NOMO-1 treated with dmso at 0.1 percent for 144 hours (cell line): ENCODE results near the gene DSCAML1.

Experiments
- DNase-seq: peaks from one replicate; lab custom pipeline; 2025; ENCODE audit not compliant: unreplicated experiment; lab: John Stamatoyannopoulos, UW

The DSCAML1 gene

GRCh38 chr11:117481036-117481435 lies 316.0 kb downstream of the DSCAML1 start:
- DNase-seq = no peak

GRCh38 chr11:117480221-117480620 lies 316.8 kb downstream of the DSCAML1 start:
- no peak for DNase-seq

GRCh38 chr11:117479372-117479771 lies 317.6 kb downstream of the DSCAML1 start:
- DNase-seq = no peak

- DNase-seq = no peak
These were observed 318.1 kb downstream of the DSCAML1 start for GRCh38 chr11:117478926-117479325.

GRCh38 chr11:117478126-117478860 lies 318.7 kb downstream of the DSCAML1 start:
- no peak for DNase-seq

GRCh38 chr11:117477721-117478120 lies 319.3 kb downstream of the DSCAML1 start:
- DNase-seq = no peak

- DNase-seq = no peak
These were observed 320.4 kb downstream of the DSCAML1 start for GRCh38 chr11:117476531-117477142.

GRCh38 chr11:117475716-117476530 lies 321.1 kb downstream of the DSCAML1 start:
- DNase-seq = no peak

GRCh38 chr11:117473481-117474091 lies 323.4 kb downstream of the DSCAML1 start:
- DNase-seq = no peak

- no peak for DNase-seq
These were observed 325.2 kb downstream of the DSCAML1 start for GRCh38 chr11:117471776-117472175.

- no peak for DNase-seq
These were observed 326.4 kb downstream of the DSCAML1 start for GRCh38 chr11:117470576-117470975.

GRCh38 chr11:117468888-117469287 lies 328.1 kb downstream of the DSCAML1 start:
- DNase-seq = no peak

GRCh38 chr11:117467770-117468169 lies 329.2 kb downstream of the DSCAML1 start:
- no peak for DNase-seq

- no peak for DNase-seq
These were observed 330.1 kb downstream of the DSCAML1 start for GRCh38 chr11:117466966-117467365.

- no peak for DNase-seq
These were observed 331.6 kb downstream of the DSCAML1 start for GRCh38 chr11:117465236-117465997.

- no peak for DNase-seq
These were observed 332.2 kb downstream of the DSCAML1 start for GRCh38 chr11:117464778-117465177.

GRCh38 chr11:117462864-117463247 lies 334.2 kb downstream of the DSCAML1 start:
- no peak for DNase-seq

GRCh38 chr11:117462183-117462863 lies 334.7 kb downstream of the DSCAML1 start:
- no peak for DNase-seq

- no peak for DNase-seq
These were observed 335.4 kb downstream of the DSCAML1 start for GRCh38 chr11:117461396-117462182.

GRCh38 chr11:117459979-117460300 lies 337.1 kb downstream of the DSCAML1 start:
- no peak for DNase-seq
